SK-N-SH (cell line): ENCODE data around the gene RAC3. TPM values are rescaled to one million over a fixed set of nuclear protein-coding genes. Genes with fewer than 3 reads are reported as not detected.

Experiments used
- CTCF ChIA-PET: fragments of 300-600, 350-600 bp; formaldehyde crosslinking; extraction: SDS; loops from one replicate; lab custom pipeline; 2021; lab: Yijun Ruan, JAX
- POLR2A ChIA-PET: fragments of 350-600 bp; sonication (Branson Sonifier 250); formaldehyde crosslinking; extraction: SDS; loops from one replicate; lab custom pipeline; 2020; ENCODE audit warnings: antibody characterized with exemption, inconsistent platforms; lab: Yijun Ruan, JAX
- DNase-seq: peaks from one replicate; pipeline ENCODE4 v3.0.0; 2012
- H2AFZ ChIP-seq: fragments of 200-600 bp; sonication (generic); 2 replicates; pipeline ENCODE4 v1.8.1; 2016; ENCODE audit warnings: antibody characterized with exemption, mild to moderate bottlenecking, low read depth
- H3F3A ChIP-seq: fragments of 200-600 bp; sonication (generic); replicated peaks from 2 replicates; pipeline ENCODE3; 2016; ENCODE audit warnings: antibody characterized with exemption, mild to moderate bottlenecking; ENCODE audit not compliant: insufficient read depth
- H3K27ac ChIP-seq, 2 experiments: fragments of 200-500 bp in 1 of 2; fragments of 200-600 bp in 1 of 2; sonication (Bioruptor generic) in 1 of 2; sonication (generic), shearing (Covaris generic) in 1 of 2; 2 replicates each; pipeline versions ENCODE4 v1.5.1 to v1.6.1; 2014 to 2016; ENCODE audit warnings: low read depth in 2 of 2, inconsistent platforms in 1 of 2, low read length in 1 of 2, mild to moderate bottlenecking in 1 of 2, mixed read lengths in 1 of 2
- H3K27me3 ChIP-seq: fragments of 200-600 bp; sonication (generic), shearing (Covaris generic); 2 replicates; pipeline ENCODE4 v1.6.1; 2016; ENCODE audit warnings: mixed run types; ENCODE audit not compliant: insufficient read depth
- H3K36me3 ChIP-seq, 2 experiments: fragments of 200-500 bp in 1 of 2; fragments of 200-600 bp in 1 of 2; sonication (Bioruptor generic) in 1 of 2; sonication (generic) in 1 of 2; replicated peaks in 1 of 2; 2 replicates each; pipeline versions ENCODE3 to v1.5.1; 2014 to 2016; ENCODE audit warnings: low read length in 1 of 2, mild to moderate bottlenecking in 1 of 2; ENCODE audit not compliant: insufficient read depth in 2 of 2, control insufficient read depth in 1 of 2
- H3K4me1 ChIP-seq, 2 experiments: fragments of 200-500 bp in 1 of 2; fragments of 200-600 bp in 1 of 2; sonication (Bioruptor generic) in 1 of 2; sonication (generic), shearing (Covaris generic) in 1 of 2; 2 replicates each; pipeline versions ENCODE4 v1.5.1 to v1.6.1; 2014 to 2016; ENCODE audit warnings: low read depth in 1 of 2, low read length in 1 of 2, mixed run types in 1 of 2; ENCODE audit not compliant: insufficient read depth in 2 of 2, control insufficient read depth in 1 of 2
- H3K4me2 ChIP-seq: fragments of 200-600 bp; sonication (generic), shearing (Covaris generic); 2 replicates; pipeline ENCODE4 v1.6.1; 2017; ENCODE audit warnings: mixed run types
- H3K4me3 ChIP-seq, 2 experiments: fragments of 200-500 bp in 1 of 2; fragments of 200-600 bp in 1 of 2; sonication (Bioruptor generic) in 1 of 2; sonication (generic), shearing (Covaris generic) in 1 of 2; 2 replicates each; pipeline versions ENCODE4 v1.5.1 to v1.8.1; 2014 to 2016; ENCODE audit warnings: low read depth in 2 of 2, inconsistent platforms in 1 of 2, low read length in 1 of 2, mild to moderate bottlenecking in 1 of 2, mixed read lengths in 1 of 2, moderate library complexity in 1 of 2
- H3K79me2 ChIP-seq: fragments of 200-600 bp; sonication (generic); 2 replicates; pipeline ENCODE4 v1.8.1; 2017; ENCODE audit warnings: mild to moderate bottlenecking; ENCODE audit not compliant: insufficient read depth
- H3K9ac ChIP-seq: fragments of 200-600 bp; sonication (generic); 2 replicates; pipeline ENCODE4 v1.6.1; 2017; ENCODE audit warnings: mixed run types
- H3K9me2 ChIP-seq: fragments of 200-600 bp; sonication (generic); 2 replicates; pipeline ENCODE4 v1.6.1; 2017; ENCODE audit warnings: mixed run types
- H3K9me3 ChIP-seq: fragments of 200-600 bp; sonication (generic); 2 replicates; pipeline ENCODE4 v1.6.1; 2017; ENCODE audit warnings: mixed run types, mild to moderate bottlenecking, moderate library complexity
- H4K20me1 ChIP-seq: fragments of 200-600 bp; sonication (generic); 2 replicates; pipeline ENCODE4 v1.6.1; 2017; ENCODE audit warnings: mild to moderate bottlenecking, mixed run types; ENCODE audit not compliant: insufficient read depth
- CTCF ChIP-seq: fragments of 200-600 bp; sonication (generic); IDR thresholded peaks from 2 replicates; pipeline ENCODE4 v1.6.1; 2017; ENCODE audit warnings: antibody characterized with exemption, mild to moderate bottlenecking, moderate library complexity
- EZH2phosphoT487 ChIP-seq: fragments of 200-600 bp; sonication (generic); IDR thresholded peaks from 2 replicates; pipeline ENCODE4 v1.6.1; 2017; ENCODE audit warnings: low read depth, mixed run types, mild to moderate bottlenecking, antibody characterized with exemption, moderate library complexity, borderline replicate concordance
- FOSL2 ChIP-seq: IDR thresholded peaks from 2 replicates; pipeline ENCODE4 v1.4.0; 2012; ENCODE audit warnings: low read depth, mild to moderate bottlenecking, moderate library complexity, borderline replicate concordance
- GATA2 ChIP-seq: sonication (generic); formaldehyde crosslinking; IDR thresholded peaks from 2 replicates; pipeline ENCODE4 v1.5.0; 2020; ENCODE audit warnings: mild to moderate bottlenecking, missing genetic modification reagents
- NRF1 ChIP-seq: IDR thresholded peaks from 2 replicates; pipeline ENCODE4 v1.6.1; 2012; ENCODE audit warnings: low read depth, mild to moderate bottlenecking, low read length
- PBX3 ChIP-seq: IDR thresholded peaks from 2 replicates; pipeline ENCODE4; 2012
- RFX5 ChIP-seq: IDR thresholded peaks from 2 replicates; pipeline ENCODE4 v1.6.1; 2012; ENCODE audit warnings: mild to moderate bottlenecking, improper control_type of control experiment, low read length
- SIN3A ChIP-seq: IDR thresholded peaks from 2 replicates; pipeline ENCODE4 v1.6.1; 2012; ENCODE audit warnings: low read depth, mild to moderate bottlenecking, low read length, moderate library complexity, borderline replicate concordance
- SMC3 ChIP-seq: IDR thresholded peaks from 2 replicates; pipeline ENCODE4 v1.6.1; 2012; ENCODE audit warnings: low read depth, low read length, improper control_type of control experiment
- TAF1 ChIP-seq: IDR thresholded peaks from 2 replicates; pipeline ENCODE4 v1.6.1; 2012; ENCODE audit warnings: low read depth, mild to moderate bottlenecking, low read length, moderate library complexity, borderline replicate concordance
- WGBS: methylation state at CpG from one replicate; pipeline ENCODE4 v1.1.6; 2017; ENCODE audit warnings: low lambda C conversion rate; 5-methylcytosine and 5-hydroxymethylcytosine counted together
- polyA plus RNA-seq, 3 experiments: library from polyadenylated mRNA; depleted of rRNA; stranded (reverse); fragments of >200 nt; gene quantifications; 2 replicates each; pipeline ENCODE4 v1.2.3, GENCODE V29; 2012
- TF ChIP-seq, protein P1 (sequence below): IDR thresholded peaks from 2 replicates; pipeline ENCODE4 v1.4.0; 2012; ENCODE audit warnings: low read depth, borderline replicate concordance

Gene RAC3
- polyA plus RNA-seq, 1 of the 3 experiments (the other 2 are of a cell fraction), result 83.6 TPM

GRCh38 chr17:82017612-82018151, 13.8 kb upstream of the RAC3 start:
- Histone ChIP-seq H3K27ac (no peak overlapping the region), H3K4me1 (peaks cover 12 to 40% of the 10 kb centered on the region in 2 experiments; a peak in 3 of 4 replicates), H3K36me3 (peaks cover 7 to 23% of the 10 kb centered on the region in 2 experiments), H3K4me3 (no peak overlapping the region), H3K9me2 (no peaks in the 10 kb centered on the region), H3K79me2 (peaks cover 29% of the 10 kb centered on the region), H2AFZ (no peak overlapping the region), H3K9me3 (no peaks in the 10 kb centered on the region), H3F3A (peaks cover 32% of the 10 kb centered on the region), H3K4me2 (no peak overlapping the region), H4K20me1 (peaks cover 17% of the 10 kb centered on the region), H3K27me3 (no peaks in the 10 kb centered on the region), H3K9ac (no peak overlapping the region)
- ChIA-PET POLR2A (no interaction called here), CTCF (interaction anchor here (0.9 to 35.7 kb wide), 2 partner anchors 13 to 52 kb away, joined by 5 to 1216 read pairs; partner anchors contain the start of gene NOTUM)
- TF ChIP-seq, protein P1, sequence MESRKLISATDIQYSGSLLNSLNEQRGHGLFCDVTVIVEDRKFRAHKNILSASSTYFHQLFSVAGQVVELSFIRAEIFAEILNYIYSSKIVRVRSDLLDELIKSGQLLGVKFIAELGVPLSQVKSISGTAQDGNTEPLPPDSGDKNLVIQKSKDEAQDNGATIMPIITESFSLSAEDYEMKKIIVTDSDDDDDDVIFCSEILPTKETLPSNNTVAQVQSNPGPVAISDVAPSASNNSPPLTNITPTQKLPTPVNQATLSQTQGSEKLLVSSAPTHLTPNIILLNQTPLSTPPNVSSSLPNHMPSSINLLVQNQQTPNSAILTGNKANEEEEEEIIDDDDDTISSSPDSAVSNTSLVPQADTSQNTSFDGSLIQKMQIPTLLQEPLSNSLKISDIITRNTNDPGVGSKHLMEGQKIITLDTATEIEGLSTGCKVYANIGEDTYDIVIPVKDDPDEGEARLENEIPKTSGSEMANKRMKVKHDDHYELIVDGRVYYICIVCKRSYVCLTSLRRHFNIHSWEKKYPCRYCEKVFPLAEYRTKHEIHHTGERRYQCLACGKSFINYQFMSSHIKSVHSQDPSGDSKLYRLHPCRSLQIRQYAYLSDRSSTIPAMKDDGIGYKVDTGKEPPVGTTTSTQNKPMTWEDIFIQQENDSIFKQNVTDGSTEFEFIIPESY, result no peak
- TF ChIP-seq SIN3A (no peak), PBX3 (no peak), GATA2 (CRISPR knock-in tag) (no peak), TAF1 (no peak), EZH2phosphoT487 (no peak), RFX5 (no peak), FOSL2 (no peak), NRF1 (no peak), CTCF (no peak), SMC3 (no peak)
- no peak for DNase-seq
- 86% methylated on average over 12 of the region's 13 CpGs for WGBS
